A673 (cell line): ENCODE results near the gene PPP1R7. TPM values are rescaled to one million over a fixed set of nuclear protein-coding genes. Genes with fewer than 3 reads are reported as not detected.

ENCODE experiments used
- BruUV-seq: library from RNA; stranded (reverse); fragments of 400-500 nt; replicated peaks from 2 replicates; lab custom pipeline; 2021; lab: Mats Ljungman, UMichigan
- CTCF ChIA-PET: fragments of 300-600 bp; sonication (Branson Sonifier 250); formaldehyde crosslinking; loops from one replicate; lab custom pipeline; 2022; ENCODE audit warnings: antibody characterized with exemption; lab: Charles Lee
- POLR2A ChIA-PET: fragments of 300-600 bp; sonication (Branson Sonifier 250); formaldehyde crosslinking; loops from one replicate; lab custom pipeline; 2022; ENCODE audit warnings: antibody characterized with exemption; ENCODE audit not compliant: low non-redundant PET; lab: Charles Lee
- DNase-seq: peaks from one replicate; pipeline ENCODE4 v3.0.0-alpha.2; 2015; ENCODE audit warnings: low spot score
- H3K27ac ChIP-seq: fragments of 200-600 bp; sonication (generic); 2 replicates; pipeline ENCODE4 v1.5.1; 2016; ENCODE audit warnings: mixed run types, low read depth, mild to moderate bottlenecking, mixed read lengths, antibody characterized with exemption, low read length; ENCODE audit not compliant: poor library complexity, severe bottlenecking
- H3K27me3 ChIP-seq: fragments of 200-600 bp; sonication (generic); replicated peaks from 2 replicates; pipeline ENCODE4 v1.6.1; 2017; ENCODE audit warnings: mixed run types, low read depth, mild to moderate bottlenecking, mixed read lengths, antibody characterized with exemption, low read length; ENCODE audit not compliant: insufficient read depth, poor library complexity
- H3K36me3 ChIP-seq: fragments of 200-600 bp; sonication (generic); 2 replicates; pipeline ENCODE4 v1.6.1; 2016; ENCODE audit warnings: mixed run types, mild to moderate bottlenecking, mixed read lengths, antibody characterized with exemption, low read length; ENCODE audit not compliant: insufficient read depth, poor library complexity, severe bottlenecking
- H3K4me1 ChIP-seq: fragments of 200-600 bp; sonication (generic); 2 replicates; pipeline ENCODE4 v1.6.1; 2017; ENCODE audit warnings: mixed run types, mild to moderate bottlenecking, mixed read lengths, antibody characterized with exemption, low read length; ENCODE audit not compliant: insufficient read depth, poor library complexity, severe bottlenecking
- H3K4me3 ChIP-seq: fragments of 200-600 bp; sonication (generic); 2 replicates; pipeline ENCODE4 v1.5.1; 2016; ENCODE audit warnings: low read depth, mixed run types, mild to moderate bottlenecking, mixed read lengths, low read length; ENCODE audit not compliant: poor library complexity, severe bottlenecking
- H3K9me3 ChIP-seq: fragments of 200-600 bp; sonication (generic); 2 replicates; pipeline ENCODE4 v1.6.1; 2016; ENCODE audit warnings: mixed run types, low read depth, mild to moderate bottlenecking, mixed read lengths, antibody characterized with exemption, low read length; ENCODE audit not compliant: poor library complexity, severe bottlenecking
- CTCF ChIP-seq: fragments of 300-800, 200-600 bp; sonication (generic); conservative IDR thresholded peaks from 2 replicates; pipeline ENCODE4 v1.5.1; 2017; ENCODE audit warnings: low read depth, mild to moderate bottlenecking, antibody characterized with exemption, low read length, moderate library complexity, mixed read lengths
- EZH2 ChIP-seq: fragments of 200-600 bp; sonication (generic); IDR thresholded peaks from 2 replicates; pipeline ENCODE4 v1.6.1; 2017; ENCODE audit warnings: borderline replicate concordance, low read depth, mild to moderate bottlenecking, mixed read lengths, antibody characterized with exemption, low read length; ENCODE audit not compliant: poor library complexity, severe bottlenecking
- intact Hi-C: fragments of 100-400 bp; cut with micrococcal nuclease; formaldehyde crosslinking; loops from one replicate; pipeline ENCODE4 v1.10.0; 2022; ENCODE audit not compliant: unreplicated experiment
- total RNA-seq: library from RNA; stranded (reverse); gene quantifications from 2 replicates; pipeline ENCODE4 v1.2.3, GENCODE V29; 2021

The PPP1R7 gene
- total RNA-seq, 1 experiment from 2014 or later: 70.7 TPM

- BruUV-seq: no TSS peak
- POLR2A ChIA-PET: no interaction called here
- no peak overlapping the region for H3K27ac ChIP-seq
- no peaks in the 10 kb centered on the region for H3K27me3 ChIP-seq
- H3K4me3 ChIP-seq: no peak overlapping the region
- DNase-seq: no peak
- intact Hi-C loops: no loop called here
- no peak for TF ChIP-seq CTCF
- TF ChIP-seq EZH2: no peak
- no peaks in the 10 kb centered on the region for H3K9me3 ChIP-seq
- no peaks in the 10 kb centered on the region for H3K4me1 ChIP-seq
- CTCF ChIA-PET: no interaction called here
- peaks cover 73% of the 10 kb centered on the region for H3K36me3 ChIP-seq
Observed at GRCh38 chr2:241230435-241230834, 80.2 kb downstream of the PPP1R7 start.

GRCh38 chr2:241232736-241233575 is 82.7 kb downstream of the PPP1R7 start:
- no peak for DNase-seq
- H3K9me3 ChIP-seq: no peaks in the 10 kb centered on the region
- H3K27ac ChIP-seq: no peak overlapping the region
- H3K36me3 ChIP-seq: peaks cover 86% of the 10 kb centered on the region
- TF ChIP-seq EZH2 (no peak), CTCF (no peak)
- intact Hi-C loops: no loop called here
- H3K4me3 ChIP-seq: no peak overlapping the region
- ChIA-PET CTCF (interaction anchor here (0.7 kb wide), 1 partner anchor 249 kb away, joined by 4 read pairs; no protein-coding TSS in a partner anchor), POLR2A (no interaction called here)
- H3K27me3 ChIP-seq: no peaks in the 10 kb centered on the region
- no peaks in the 10 kb centered on the region for H3K4me1 ChIP-seq
- BruUV-seq: no TSS peak

Other genes with a start within 250 kb of the PPP1R7 start
- gene CROCC2, start 244.1 kb upstream of the PPP1R7 start, total RNA-seq: not detected in 2 replicates
- 3.0 and 5.0 TPM in 2 replicates for gene SNED1, start 151.8 kb upstream of the PPP1R7 start, total RNA-seq
- 39.4 and 39.8 TPM in 2 replicates for gene MTERF4, start 48.2 kb upstream of the PPP1R7 start, total RNA-seq
- gene PASK, start 995 bp upstream of the PPP1R7 start, total RNA-seq: 59.4 and 74.3 TPM in 2 replicates
- gene ANO7, start 38.2 kb downstream of the PPP1R7 start, total RNA-seq: 0.45 and 0.96 TPM in 2 replicates
- gene HDLBP, start 165.2 kb downstream of the PPP1R7 start, total RNA-seq: 510 and 581 TPM in 2 replicates
- 342 and 360 TPM in 2 replicates for gene SEPTIN2, start 165.5 kb downstream of the PPP1R7 start, total RNA-seq
- 53.3 and 72.1 TPM in 2 replicates for gene FARP2, start 205.8 kb downstream of the PPP1R7 start, total RNA-seq